Kidney (tissue), 14 donors: ENCODE results near the gene CBFA2T3. TPM values are rescaled to one million over a fixed set of nuclear protein-coding genes. Genes with fewer than 3 reads are reported as not detected.

Experiments
- DNase-seq, 5 donors: peaks; one replicate each; pipeline ENCODE4 v3.0.0-alpha.2; 2013 to 2020
- FAIRE-seq: peaks from 2 replicates; lab custom pipeline; 2012; peaks lifted over from hg19 to GRCh38; lab: Jason Lieb, UNC
- H3K27ac ChIP-seq, 2 donors: one replicate each; pipeline ENCODE4 v1.7.0; 2013; ENCODE audit warnings: low read depth in 2 of 2, low read length in 2 of 2, inconsistent platforms in 1 of 2
- H3K27me3 ChIP-seq: one replicate; pipeline ENCODE4 v1.7.1; 2013; ENCODE audit warnings: low read length, inconsistent platforms; ENCODE audit not compliant: control insufficient read depth, insufficient read depth
- H3K36me3 ChIP-seq, 3 donors: one replicate each; pipeline versions ENCODE4 v1.7.0 to v1.7.1; 2013; ENCODE audit warnings: low read length in 3 of 3, control low read depth in 1 of 3, inconsistent platforms in 1 of 3; ENCODE audit not compliant: insufficient read depth in 3 of 3, control insufficient read depth in 2 of 3
- H3K4me1 ChIP-seq, 3 donors: one replicate each; pipeline versions ENCODE4 v1.7.0 to v1.7.1; 2013; ENCODE audit warnings: low read length in 3 of 3, inconsistent platforms in 1 of 3, low read depth in 1 of 3; ENCODE audit not compliant: control insufficient read depth in 2 of 3, insufficient read depth in 2 of 3
- H3K4me3 ChIP-seq, 3 donors: one replicate each; pipeline versions ENCODE4 v1.7.0 to v1.8.1; 2013; ENCODE audit warnings: low read length in 3 of 3, control low read depth in 1 of 3, inconsistent platforms in 1 of 3
- H3K9ac ChIP-seq, 3 donors: one replicate each; pipeline versions ENCODE4 v1.7.0 to v1.7.1; 2013; ENCODE audit warnings: low read length in 3 of 3, control low read depth in 1 of 3, inconsistent platforms in 1 of 3
- H3K9me3 ChIP-seq, 3 donors: one replicate each; pipeline versions ENCODE4 v1.7.0 to v1.7.1; 2013; ENCODE audit warnings: low read length in 3 of 3, control low read depth in 1 of 3, inconsistent platforms in 1 of 3; ENCODE audit not compliant: control insufficient read depth in 2 of 3, insufficient read depth in 1 of 3
- CTCF ChIP-seq: IDR thresholded peaks from 3 replicates; pipeline ENCODE4 v1.5.1; 2012; ENCODE audit warnings: mild to moderate bottlenecking, moderate library complexity, borderline replicate concordance; ENCODE audit not compliant: insufficient read depth; ENCODE audit errors: extremely low read depth
- intact Hi-C: fragments of 100-400 bp; cut with DNase I; formaldehyde crosslinking; loops from one replicate; pipeline ENCODE4 v1.11.1; 2022
- polyA plus RNA-seq: library from polyadenylated mRNA; stranded (reverse); fragments of 350-450 nt; fragmentation: Illumina TruSeq; extraction: RNeasy Lipid Tissue Mini Kit (QIAGEN cat#74804); gene quantifications from one replicate; pipeline ENCODE4 v1.2.3, GENCODE V29; 2014; ENCODE audit warnings: low read depth, low replicate concordance; ENCODE audit not compliant: insufficient read depth
- total RNA-seq: library from RNA; stranded (reverse); fragmentation: NEBNext Ultra II Directional; extraction: Animal tissue kit (Norgen Biotek cat#: 25700); gene quantifications from one replicate; pipeline ENCODE4 v1.2.1, GENCODE V29; 2021
- donor health status: control.
- donor health status: control.
- donor health status: control.
- donor health status: control.
- donor health status: control.
- donor health status: DM: yes; HTN: yes; CAD: no.
- donor health status: Normal renal cell carcinoma (clear cell type).

CBFA2T3 gene
- total and polyA plus RNA-seq, 2 donors from 2014 or later: 0.75 to 8.0 TPM

GRCh38 chr16:88913001-88913612 lies 63.9 kb downstream of the CBFA2T3 start:
- H3K27ac ChIP-seq: no peak overlapping the region
- no peaks in the 10 kb centered on the region for H3K4me1 ChIP-seq
- H3K9ac ChIP-seq: no peak overlapping the region
- no peaks in the 10 kb centered on the region for H3K27me3 ChIP-seq
- H3K4me3 ChIP-seq: no peak overlapping the region
- no peaks in the 10 kb centered on the region for H3K36me3 ChIP-seq
- intact Hi-C loops: no loop called here
- FAIRE-seq (no peak), DNase-seq (no peak)
- no peak for TF ChIP-seq CTCF
- H3K9me3 ChIP-seq: no peaks in the 10 kb centered on the region

- Histone ChIP-seq H3K4me3 (no peak overlapping the region), H3K27ac (no peak overlapping the region), H3K9ac (no peak overlapping the region), H3K27me3 (no peaks in the 10 kb centered on the region), H3K36me3 (no peaks in the 10 kb centered on the region), H3K9me3 (no peaks in the 10 kb centered on the region), H3K4me1 (no peaks in the 10 kb centered on the region)
- no peak for TF ChIP-seq CTCF
- intact Hi-C loops: no loop called here
- DNase-seq: no peak
- no peak for FAIRE-seq
Observed at GRCh38 chr16:88912556-88912955, 64.5 kb downstream of the CBFA2T3 start.

- no peak for FAIRE-seq
- Histone ChIP-seq H3K27ac (no peak overlapping the region), H3K36me3 (no peaks in the 10 kb centered on the region), H3K4me1 (no peaks in the 10 kb centered on the region), H3K9me3 (no peaks in the 10 kb centered on the region), H3K4me3 (no peak overlapping the region), H3K9ac (no peak overlapping the region), H3K27me3 (no peaks in the 10 kb centered on the region)
- DNase-seq: no peak
- intact Hi-C loops: no loop called here
- no peak for TF ChIP-seq CTCF
Observed at GRCh38 chr16:88911946-88912310, 65.1 kb downstream of the CBFA2T3 start.
